Measurements from ENCODE around the gene QARS1.

DNA sequence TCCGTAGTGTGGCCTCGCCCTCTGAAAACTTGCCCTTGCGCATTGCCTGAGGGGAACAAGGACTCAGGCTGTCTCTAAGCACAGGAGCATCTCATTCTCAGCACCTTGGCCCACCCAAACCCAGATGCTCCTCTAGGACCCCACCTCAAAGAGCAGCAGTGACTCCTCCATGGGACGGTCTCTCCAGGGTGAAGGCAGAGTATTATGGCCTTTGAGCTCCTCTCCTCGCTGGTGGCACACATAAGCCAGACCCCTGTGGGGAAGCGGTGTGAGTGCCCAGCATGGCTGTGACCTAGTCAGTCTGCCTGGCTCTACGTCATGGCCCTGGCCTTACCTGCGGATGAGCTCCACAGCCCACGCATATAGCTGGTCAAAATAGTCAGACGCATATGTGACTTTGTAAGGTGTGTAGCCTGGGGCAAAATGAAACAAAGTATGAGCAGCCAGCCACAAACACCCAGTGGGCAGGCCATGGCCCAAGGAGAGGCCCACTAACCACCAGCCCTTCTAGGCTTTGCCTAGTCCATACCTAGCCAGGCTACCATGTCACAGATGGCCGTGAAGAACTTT lies 4.4 kb downstream of the QARS1 start:
- no peak for TF ChIP-seq EZH2 (IDR thresholded peaks at IDR 0.05; ENCODE audit: borderline replicate concordance, low read length)
- no peak for TF ChIP-seq CTCF (conservative IDR thresholded peaks at IDR 0.05 in 1 of 2, IDR thresholded peaks at IDR 0.05 in 1 of 2; ENCODE audit: extremely low read depth in 1 of 2, insufficient read depth in 1 of 2, low read depth in 1 of 2, low read length in 2 of 2)
